Vagina (tissue), 2 donors: ENCODE results near the gene RXYLT1. TPM values are rescaled to one million over a fixed set of nuclear protein-coding genes. Genes with fewer than 3 reads are reported as not detected.
"Not testable (repeated sequence)": the region's sequence is repeated elsewhere in the genome, so short reads cannot be mapped to it uniquely, and the experiment has no call there.

Source experiments
- DNase-seq, 2 donors: peaks; one replicate each; pipeline ENCODE4 v3.0.0-alpha.2; 2017; ENCODE audit errors: extremely low spot score in 2 of 2
- H3K27ac ChIP-seq: fragments of 200-600 bp; sonication (generic); one replicate; pipeline ENCODE4 v1.5.1; 2019
- H3K27me3 ChIP-seq: fragments of 200-600 bp; sonication (generic); one replicate; pipeline ENCODE4 v1.5.1; 2019
- H3K36me3 ChIP-seq, 2 donors: fragments of 200-600 bp; sonication (generic); one replicate each; pipeline ENCODE4 v1.5.1; 2017 to 2019
- H3K4me1 ChIP-seq: fragments of 200-600 bp; sonication (generic); one replicate; pipeline ENCODE4 v1.5.1; 2019
- H3K4me3 ChIP-seq, 2 donors: fragments of 200-600 bp; sonication (generic); 1 replicate in 1 of 2; 2 replicates in 1 of 2; pipeline ENCODE4 v1.5.1; 2016 to 2019
- H3K9me3 ChIP-seq: fragments of 200-600 bp; sonication (generic); one replicate; pipeline ENCODE4 v1.5.1; 2019
- CTCF ChIP-seq, 3 experiments: fragments of 450-650 bp in 2 of 3; fragments of 200-600 bp in 1 of 3; sonication (generic) in 1 of 3; IDR thresholded peaks; one replicate each; pipeline ENCODE4 v1.5.1; 2017 to 2019; ENCODE audit warnings: antibody characterized with exemption in 3 of 3, mild to moderate bottlenecking in 2 of 3, moderate library complexity in 2 of 3
- POLR2A ChIP-seq, 2 donors: fragments of 450-650 bp; IDR thresholded peaks; one replicate each; pipeline ENCODE4 v1.6.1; 2017; ENCODE audit warnings: antibody characterized with exemption in 2 of 2, mild to moderate bottlenecking in 2 of 2, moderate library complexity in 2 of 2
- POLR2AphosphoS5 ChIP-seq, 2 donors: sonication (generic); formaldehyde crosslinking; IDR thresholded peaks; one replicate each; pipeline ENCODE4 v1.9.0; 2017; ENCODE audit warnings: antibody characterized with exemption in 2 of 2, mild to moderate bottlenecking in 2 of 2, low read depth in 1 of 2; ENCODE audit not compliant: insufficient read depth in 1 of 2
- intact Hi-C: fragments of 100-400 bp; cut with DNase I; formaldehyde crosslinking; loops from one replicate; pipeline ENCODE4 v1.15.1; 2023
- total RNA-seq: library from RNA; depleted of rRNA; stranded (reverse); fragments of >200 nt; gene quantifications from one replicate; pipeline ENCODE4 v1.2.3, GENCODE V29; 2016

RXYLT1 gene
- total RNA-seq, 1 donor from 2014 or later, result 10.1 TPM

- Histone ChIP-seq H3K27ac (no peak overlapping the region), H3K36me3 (no peaks in the 10 kb centered on the region), H3K4me1 (no peaks in the 10 kb centered on the region), H3K4me3 (no peak overlapping the region), H3K9me3 (no peaks in the 10 kb centered on the region), H3K27me3 (no peaks in the 10 kb centered on the region)
- no peak for DNase-seq
- no peak for TF ChIP-seq POLR2AphosphoS5 (IDR thresholded peaks at IDR 0.05; ENCODE audit: insufficient read depth in 1 of 2, low read depth in 1 of 2)
- TF ChIP-seq CTCF (IDR thresholded peaks at IDR 0.05), result no peak
- no peak for TF ChIP-seq POLR2A (IDR thresholded peaks at IDR 0.05)
- intact Hi-C loops, result loop anchor here (10.0 kb wide), 1 partner anchor 568 kb away; the partner anchor contains the start of gene XPOT
Measured at GRCh38 chr12:63836936-63837335, 57.2 kb downstream of the RXYLT1 start.

GRCh38 chr12:63838411-63838810 lies 58.7 kb downstream of the RXYLT1 start:
- TF ChIP-seq POLR2A (IDR thresholded peaks at IDR 0.05) (no peak), POLR2AphosphoS5 (IDR thresholded peaks at IDR 0.05; ENCODE audit: insufficient read depth in 1 of 2, low read depth in 1 of 2) (no peak), CTCF (IDR thresholded peaks at IDR 0.05) (no peak)
- H3K4me1 ChIP-seq, result no peaks in the 10 kb centered on the region
- H3K27me3 ChIP-seq, result no peaks in the 10 kb centered on the region
- intact Hi-C loops, result loop anchor here (10.0 kb wide), 1 partner anchor 566 kb away; the partner anchor contains the start of gene XPOT
- H3K36me3 ChIP-seq, result no peaks in the 10 kb centered on the region
- no peaks in the 10 kb centered on the region for H3K9me3 ChIP-seq
- no peak overlapping the region for H3K4me3 ChIP-seq
- no peak for DNase-seq
- no peak overlapping the region for H3K27ac ChIP-seq

- Histone ChIP-seq H3K27me3 (no peaks in the 10 kb centered on the region), H3K36me3 (no peaks in the 10 kb centered on the region), H3K27ac (no peak overlapping the region), H3K9me3 (no peaks in the 10 kb centered on the region), H3K4me1 (peaks cover 11% of the 10 kb centered on the region), H3K4me3 (no peak overlapping the region)
- intact Hi-C loops, result no loop called here
- DNase-seq, result no peak
- TF ChIP-seq POLR2A (IDR thresholded peaks at IDR 0.05) (no peak), CTCF (IDR thresholded peaks at IDR 0.05) (no peak), POLR2AphosphoS5 (IDR thresholded peaks at IDR 0.05; ENCODE audit: insufficient read depth in 1 of 2, low read depth in 1 of 2) (no peak)
Measured at GRCh38 chr12:63841011-63841410, 61.3 kb downstream of the RXYLT1 start.

- intact Hi-C loops, result no loop called here
- no peak for DNase-seq
- TF ChIP-seq POLR2A (IDR thresholded peaks at IDR 0.05) (no peak), CTCF (IDR thresholded peaks at IDR 0.05) (no peak), POLR2AphosphoS5 (IDR thresholded peaks at IDR 0.05; ENCODE audit: insufficient read depth in 1 of 2, low read depth in 1 of 2) (no peak)
- Histone ChIP-seq H3K27me3 (no peaks in the 10 kb centered on the region), H3K36me3 (no peaks in the 10 kb centered on the region), H3K4me1 (peaks cover 13% of the 10 kb centered on the region), H3K9me3 (no peaks in the 10 kb centered on the region), H3K4me3 (no peak overlapping the region), H3K27ac (no peak overlapping the region)
Measured at GRCh38 chr12:63841571-63841970, 61.9 kb downstream of the RXYLT1 start.

- H3K36me3 ChIP-seq, H3K9me3 ChIP-seq, H3K27me3 ChIP-seq, DNase-seq: not testable (repeated sequence)
- H3K4me1 ChIP-seq, result peaks cover 13% of the 10 kb centered on the region
- intact Hi-C loops, result loop anchor here (2.0 kb wide), 1 partner anchor 410 kb away; no protein-coding TSS in a partner anchor
- peak overlapping the region; percentile 94 for H3K27ac ChIP-seq
- peak overlapping the region in 1 of 2 donors; percentile 74 for H3K4me3 ChIP-seq
Measured at GRCh38 chr12:63842750-63843149, 63.0 kb downstream of the RXYLT1 start.
